Stimulated activated CD4-positive, alpha-beta T cell treated with anti-CD3 and anti-CD28 coated beads, Interleukin-15, amount 100 ng/mL, for 24 hours (primary cell): ENCODE results near the gene SLC16A3.

Source experiments
- DNase-seq: peaks from one replicate; pipeline ENCODE4 v3.0.0-alpha.2; 2020

SLC16A3 gene

GRCh38 chr17:82287868-82288801, 59.3 kb downstream of the SLC16A3 start:
- DNase-seq: no peak
